Brain pericyte (primary cell): Measurements from ENCODE around the gene RBM19.
A peak's percentile ranks its signal among the peaks of the same experiment; 100 is the strongest.
"Not testable (repeated sequence)": the region's sequence is repeated elsewhere in the genome, so short reads cannot be mapped to it uniquely, and the experiment has no call there.

Experiments
- DNase-seq: peaks from one replicate; pipeline ENCODE4 v3.0.0-alpha.2; 2012; ENCODE audit warnings: low read depth, low spot score

RBM19 gene

GRCh38 chr12:113965951-113966797, at the start of gene RBM19:
TSS of gene RBM19 (minus strand) at chr12:113966325. CDS start at chr12:113966227, 98 bp downstream.
- peak; percentile 89 for DNase-seq

- no peak for DNase-seq
Measured at GRCh38 chr12:114015851-114016250, 49.7 kb upstream of the RBM19 start.

GRCh38 chr12:114013575-114014345, 47.6 kb upstream of the RBM19 start:
- DNase-seq = no peak

- no peak for DNase-seq
Measured at GRCh38 chr12:114012744-114013431, 46.8 kb upstream of the RBM19 start.

- no peak for DNase-seq
Measured at GRCh38 chr12:114011711-114012110, 45.6 kb upstream of the RBM19 start.

GRCh38 chr12:114006482-114007425, 40.6 kb upstream of the RBM19 start:
- DNase-seq = no peak

- DNase-seq = no peak
Measured at GRCh38 chr12:114004402-114004801, 38.3 kb upstream of the RBM19 start.

- no peak for DNase-seq
Measured at GRCh38 chr12:114003286-114003685, 37.2 kb upstream of the RBM19 start.

GRCh38 chr12:114001511-114002340, 35.6 kb upstream of the RBM19 start:
- no peak for DNase-seq

- no peak for DNase-seq
Measured at GRCh38 chr12:114000861-114001260, 34.7 kb upstream of the RBM19 start.

- not testable (repeated sequence) for DNase-seq
Measured at GRCh38 chr12:114000261-114000660, 34.1 kb upstream of the RBM19 start.

GRCh38 chr12:113997365-113997764, 31.2 kb upstream of the RBM19 start:
- no peak for DNase-seq

GRCh38 chr12:113996026-113996425, 29.9 kb upstream of the RBM19 start:
- DNase-seq = no peak

GRCh38 chr12:113994051-113994450, 27.9 kb upstream of the RBM19 start:
- DNase-seq = no peak

- DNase-seq = not testable (repeated sequence)
Measured at GRCh38 chr12:113992751-113993150, 26.6 kb upstream of the RBM19 start.

- DNase-seq = no peak
Measured at GRCh38 chr12:113991224-113992044, 25.3 kb upstream of the RBM19 start.

- no peak for DNase-seq
Measured at GRCh38 chr12:113990250-113991223, 24.4 kb upstream of the RBM19 start.

- DNase-seq = no peak
Measured at GRCh38 chr12:113988976-113989375, 22.9 kb upstream of the RBM19 start.
